IMR-90 (cell line): ENCODE data around the gene NAPA. TPM values are rescaled to one million over a fixed set of nuclear protein-coding genes. Genes with fewer than 3 reads are reported as not detected.

ENCODE experiments used
- ATAC-seq: fragments of 200-7000 bp; cut with Tn5 transposase; 2 replicates; pipeline ENCODE4 v1.9.1; 2020; ENCODE audit warnings: low read depth, mild to moderate bottlenecking, moderate library complexity
- BruUV-seq: library from RNA; stranded (reverse); fragments of 400-500 nt; replicated peaks from 2 replicates; lab custom pipeline; 2021; lab: Mats Ljungman, UMichigan
- CTCF ChIA-PET: fragments of 300-600 bp; formaldehyde crosslinking; extraction: SDS; loops from one replicate; lab custom pipeline; 2021; ENCODE audit warnings: antibody characterized with exemption; lab: Yijun Ruan, JAX
- POLR2A ChIA-PET: fragments of 300-600 bp; sonication (Branson Sonifier 250); formaldehyde crosslinking; loops from one replicate; lab custom pipeline; 2022; ENCODE audit warnings: antibody characterized with exemption; ENCODE audit not compliant: unreplicated experiment; lab: Charles Lee
- DNase-seq: peaks from one replicate; pipeline ENCODE4 v3.0.0; 2013
- H2AFZ ChIP-seq: replicated peaks from 2 replicates; pipeline ENCODE3; 2013; ENCODE audit warnings: low read length, mild to moderate bottlenecking; ENCODE audit not compliant: poor library complexity
- H2AK5ac ChIP-seq: 2 replicates; pipeline ENCODE4 v1.6.1; 2013; ENCODE audit warnings: low read depth, low read length, inconsistent platforms
- H2AK9ac ChIP-seq: replicated peaks from 2 replicates; pipeline ENCODE3; 2013; ENCODE audit warnings: mild to moderate bottlenecking, low read depth, low read length, moderate library complexity; ENCODE audit not compliant: poor library complexity
- H2BK120ac ChIP-seq: 2 replicates; pipeline ENCODE4 v1.6.1; 2013; ENCODE audit warnings: low read depth, low read length, inconsistent platforms
- H2BK15ac ChIP-seq: 3 replicates; pipeline ENCODE4 v1.6.1; 2013; ENCODE audit warnings: low read depth, low read length, inconsistent platforms
- H2BK20ac ChIP-seq: 2 replicates; pipeline ENCODE4 v1.6.1; 2013; ENCODE audit warnings: low read depth, mild to moderate bottlenecking, inconsistent platforms, low read length, moderate library complexity
- H2BK5ac ChIP-seq: 2 replicates; pipeline ENCODE4 v1.6.1; 2013; ENCODE audit warnings: mild to moderate bottlenecking, low read depth, low read length, inconsistent platforms; ENCODE audit not compliant: poor library complexity, severe bottlenecking
- H3K14ac ChIP-seq: replicated peaks from 2 replicates; pipeline ENCODE4 v1.6.1; 2013; ENCODE audit warnings: low read depth, low read length, inconsistent platforms
- H3K18ac ChIP-seq: 2 replicates; pipeline ENCODE4 v1.6.1; 2013; ENCODE audit warnings: low read depth, low read length, control low read depth
- H3K23ac ChIP-seq: 2 replicates; pipeline ENCODE4 v1.6.1; 2013; ENCODE audit warnings: low read depth, low read length, inconsistent platforms
- H3K27ac ChIP-seq: 2 replicates; pipeline ENCODE4 v1.5.1; 2013; ENCODE audit warnings: mild to moderate bottlenecking, control low read depth, low read length; ENCODE audit not compliant: insufficient read depth
- H3K27me3 ChIP-seq: 2 replicates; pipeline ENCODE4 v1.6.1; 2013; ENCODE audit warnings: low read length; ENCODE audit not compliant: control insufficient read depth, insufficient read depth
- H3K36me3 ChIP-seq: 2 replicates; pipeline ENCODE4 v1.6.1; 2013; ENCODE audit warnings: low read length, mixed read lengths; ENCODE audit not compliant: control insufficient read depth, insufficient read depth
- H3K4ac ChIP-seq: 2 replicates; pipeline ENCODE4 v1.6.1; 2013; ENCODE audit warnings: low read depth, low read length, inconsistent platforms
- H3K4me1 ChIP-seq: 2 replicates; pipeline ENCODE4 v1.6.1; 2013; ENCODE audit warnings: low read length, mixed read lengths; ENCODE audit not compliant: control insufficient read depth, insufficient read depth
- H3K4me2 ChIP-seq: 2 replicates; pipeline ENCODE4 v1.6.1; 2013; ENCODE audit warnings: low read depth, mild to moderate bottlenecking, control low read depth, low read length, moderate library complexity
- H3K4me3 ChIP-seq: 2 replicates; pipeline ENCODE4 v1.5.1; 2013; ENCODE audit warnings: low read depth, mild to moderate bottlenecking, control low read depth, low read length, moderate library complexity; ENCODE audit not compliant: insufficient read depth
- H3K56ac ChIP-seq: 2 replicates; pipeline ENCODE4 v1.6.1; 2013; ENCODE audit warnings: low read length, inconsistent platforms; ENCODE audit not compliant: insufficient read depth; ENCODE audit errors: extremely low read depth
- H3K79me1 ChIP-seq, 2 experiments: 2 replicates each; pipeline ENCODE4 v1.6.1; 2013; ENCODE audit warnings: low read length in 2 of 2, inconsistent platforms in 1 of 2, low read depth in 1 of 2
- H3K9ac ChIP-seq: 2 replicates; pipeline ENCODE4 v1.6.1; 2013; ENCODE audit warnings: low read depth, low read length, control low read depth
- H3K9me1 ChIP-seq: 2 replicates; pipeline ENCODE4 v1.6.1; 2013; ENCODE audit warnings: low read length, inconsistent platforms; ENCODE audit not compliant: insufficient read depth
- H3K9me3 ChIP-seq: 2 replicates; pipeline ENCODE4 v1.6.1; 2013; ENCODE audit warnings: low read length; ENCODE audit not compliant: control insufficient read depth, insufficient read depth
- H4K20me1 ChIP-seq: 2 replicates; pipeline ENCODE4 v1.6.1; 2013; ENCODE audit warnings: low read length, inconsistent platforms; ENCODE audit not compliant: insufficient read depth
- H4K5ac ChIP-seq: 2 replicates; pipeline ENCODE4 v1.6.1; 2013; ENCODE audit warnings: mild to moderate bottlenecking, low read depth, low read length, control low read depth
- H4K8ac ChIP-seq, 2 experiments: 2 replicates each; pipeline ENCODE4 v1.6.1; 2013; ENCODE audit warnings: low read depth in 2 of 2, low read length in 2 of 2, control low read depth in 1 of 2, inconsistent platforms in 1 of 2
- H4K91ac ChIP-seq: 2 replicates; pipeline ENCODE4 v1.6.1; 2013; ENCODE audit warnings: low read depth, low read length, inconsistent platforms; ENCODE audit not compliant: insufficient read depth
- CTCF ChIP-seq: conservative IDR thresholded peaks from 2 replicates; pipeline ENCODE4 v1.5.1; 2012; ENCODE audit warnings: mild to moderate bottlenecking, low read depth, low read length, improper control_type of control experiment
- ELK1 ChIP-seq: fragments of 150-350 bp; IDR thresholded peaks from 2 replicates; pipeline ENCODE4 v1.6.1; 2016; ENCODE audit warnings: low read depth, mild to moderate bottlenecking, low read length, moderate library complexity, borderline replicate concordance
- MAFK ChIP-seq: IDR thresholded peaks from 2 replicates; pipeline ENCODE4 v1.6.1; 2012; ENCODE audit warnings: low read depth, low read length, improper control_type of control experiment
- MAZ ChIP-seq: IDR thresholded peaks from 2 replicates; pipeline ENCODE4 v1.6.1; 2012; ENCODE audit warnings: low read depth, mild to moderate bottlenecking, low read length, improper control_type of control experiment, moderate library complexity, borderline replicate concordance
- POLR2A ChIP-seq: IDR thresholded peaks from 2 replicates; pipeline ENCODE4 v1.6.1; 2012; ENCODE audit warnings: mild to moderate bottlenecking, low read depth, low read length
- RAD21 ChIP-seq: IDR thresholded peaks from 2 replicates; pipeline ENCODE4 v1.6.1; 2012; ENCODE audit warnings: low read length, improper control_type of control experiment
- WGBS, 2 experiments: methylation state at CpG; one replicate each; pipeline versions ENCODE4 v1.1.5 to v1.1.7; 2013; ENCODE audit warnings: missing lambda C conversion rate in 2 of 2; ENCODE audit not compliant: insufficient read length in 1 of 2; ENCODE audit errors: extremely low coverage in 2 of 2; 5-methylcytosine and 5-hydroxymethylcytosine counted together
- dilution Hi-C: fragments of 300-500 bp; cut with HindIII; formaldehyde crosslinking; loops from one replicate; pipeline ENCODE4 v1.14.3; 2018; ENCODE audit warnings: low sequenced_read_pairs; ENCODE audit not compliant: unreplicated experiment
- in situ Hi-C: fragments of 300-500 bp; cut with MboI; formaldehyde crosslinking; loops from 3 replicates; pipeline ENCODE4 v1.14.3; 2019; ENCODE audit warnings: low sequenced_read_pairs, inconsistent platforms, mixed read lengths
- intact Hi-C: fragments of 100-400 bp; cut with micrococcal nuclease; formaldehyde crosslinking; loops from 2 replicates; pipeline ENCODE4 v1.10.0; 2022
- polyA plus RNA-seq, 3 experiments: library from polyadenylated mRNA; depleted of rRNA; stranded (reverse); fragments of >200 nt; gene quantifications; 2 replicates each; pipeline ENCODE4 v1.2.3, GENCODE V29; 2012; ENCODE audit warnings: low replicate concordance in 1 of 3
- total RNA-seq: library from RNA; depleted of rRNA; stranded (reverse); fragments of >200 nt; gene quantifications from 2 replicates; pipeline ENCODE4 v1.2.3, GENCODE V29; 2012

The NAPA gene
- total and polyA plus RNA-seq, 2 of the 4 experiments (the other 2 are of a cell fraction) = 76.4 to 126 TPM

GRCh38 chr19:47537493-47537892 is 22.6 kb upstream of the NAPA start:
- Histone ChIP-seq H3K36me3 (no peaks in the 10 kb centered on the region), H2BK15ac (no peak overlapping the region), H4K5ac (no peak overlapping the region), H2BK120ac (no peak overlapping the region), H3K79me1 (no peaks in the 10 kb centered on the region), H3K4me2 (no peak overlapping the region), H3K4me1 (peaks cover 3% of the 10 kb centered on the region), H2AK5ac (no peak overlapping the region), H4K8ac (no peak overlapping the region), H3K9me1 (no peaks in the 10 kb centered on the region), H2AK9ac (no peak overlapping the region), H3K14ac (no peak overlapping the region), H3K18ac (no peak overlapping the region), H3K9me3 (no peaks in the 10 kb centered on the region), H3K27me3 (peaks cover 19% of the 10 kb centered on the region), H3K4ac (no peak overlapping the region), H2BK5ac (no peak overlapping the region), H2AFZ (no peak overlapping the region), H3K23ac (no peak overlapping the region), H2BK20ac (no peak overlapping the region), H3K9ac (no peak overlapping the region), H3K56ac (no peak overlapping the region), H3K27ac (no peak overlapping the region), H4K91ac (no peak overlapping the region), H4K20me1 (no peaks in the 10 kb centered on the region), H3K4me3 (no peak overlapping the region)
- dilution Hi-C loops (no loop called here), in situ Hi-C loops (no loop called here), intact Hi-C loops (no loop called here)
- POLR2A ChIA-PET = no interaction called here
- DNase-seq (no peak), ATAC-seq (no peak)
- WGBS, 2 experiments = 100% methylated on average over 1 of the region's 4 CpGs; no CpG with 5 or more reads in 1 of the 2 experiments
- CTCF ChIA-PET = interaction anchor here (0.5 kb wide), 1 partner anchor 61 kb away, joined by 3 read pairs; no protein-coding TSS in a partner anchor
- no peak for TF ChIP-seq ELK1
- TF ChIP-seq POLR2A = no peak
- no peak for TF ChIP-seq MAFK
- no peak for TF ChIP-seq CTCF
- no peak for TF ChIP-seq MAZ
- no peak for TF ChIP-seq RAD21
- BruUV-seq = no TSS peak
